Left forelimb (tissue), 1 donor: ENCODE results near the gene DDX24.

Source experiments
- DNase-seq: peaks from one replicate; pipeline ENCODE4 v3.0.0-alpha.2; 2018; ENCODE audit warnings: low spot score

The DDX24 gene, protein sequence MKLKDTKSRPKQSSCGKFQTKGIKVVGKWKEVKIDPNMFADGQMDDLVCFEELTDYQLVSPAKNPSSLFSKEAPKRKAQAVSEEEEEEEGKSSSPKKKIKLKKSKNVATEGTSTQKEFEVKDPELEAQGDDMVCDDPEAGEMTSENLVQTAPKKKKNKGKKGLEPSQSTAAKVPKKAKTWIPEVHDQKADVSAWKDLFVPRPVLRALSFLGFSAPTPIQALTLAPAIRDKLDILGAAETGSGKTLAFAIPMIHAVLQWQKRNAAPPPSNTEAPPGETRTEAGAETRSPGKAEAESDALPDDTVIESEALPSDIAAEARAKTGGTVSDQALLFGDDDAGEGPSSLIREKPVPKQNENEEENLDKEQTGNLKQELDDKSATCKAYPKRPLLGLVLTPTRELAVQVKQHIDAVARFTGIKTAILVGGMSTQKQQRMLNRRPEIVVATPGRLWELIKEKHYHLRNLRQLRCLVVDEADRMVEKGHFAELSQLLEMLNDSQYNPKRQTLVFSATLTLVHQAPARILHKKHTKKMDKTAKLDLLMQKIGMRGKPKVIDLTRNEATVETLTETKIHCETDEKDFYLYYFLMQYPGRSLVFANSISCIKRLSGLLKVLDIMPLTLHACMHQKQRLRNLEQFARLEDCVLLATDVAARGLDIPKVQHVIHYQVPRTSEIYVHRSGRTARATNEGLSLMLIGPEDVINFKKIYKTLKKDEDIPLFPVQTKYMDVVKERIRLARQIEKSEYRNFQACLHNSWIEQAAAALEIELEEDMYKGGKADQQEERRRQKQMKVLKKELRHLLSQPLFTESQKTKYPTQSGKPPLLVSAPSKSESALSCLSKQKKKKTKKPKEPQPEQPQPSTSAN

DNA sequence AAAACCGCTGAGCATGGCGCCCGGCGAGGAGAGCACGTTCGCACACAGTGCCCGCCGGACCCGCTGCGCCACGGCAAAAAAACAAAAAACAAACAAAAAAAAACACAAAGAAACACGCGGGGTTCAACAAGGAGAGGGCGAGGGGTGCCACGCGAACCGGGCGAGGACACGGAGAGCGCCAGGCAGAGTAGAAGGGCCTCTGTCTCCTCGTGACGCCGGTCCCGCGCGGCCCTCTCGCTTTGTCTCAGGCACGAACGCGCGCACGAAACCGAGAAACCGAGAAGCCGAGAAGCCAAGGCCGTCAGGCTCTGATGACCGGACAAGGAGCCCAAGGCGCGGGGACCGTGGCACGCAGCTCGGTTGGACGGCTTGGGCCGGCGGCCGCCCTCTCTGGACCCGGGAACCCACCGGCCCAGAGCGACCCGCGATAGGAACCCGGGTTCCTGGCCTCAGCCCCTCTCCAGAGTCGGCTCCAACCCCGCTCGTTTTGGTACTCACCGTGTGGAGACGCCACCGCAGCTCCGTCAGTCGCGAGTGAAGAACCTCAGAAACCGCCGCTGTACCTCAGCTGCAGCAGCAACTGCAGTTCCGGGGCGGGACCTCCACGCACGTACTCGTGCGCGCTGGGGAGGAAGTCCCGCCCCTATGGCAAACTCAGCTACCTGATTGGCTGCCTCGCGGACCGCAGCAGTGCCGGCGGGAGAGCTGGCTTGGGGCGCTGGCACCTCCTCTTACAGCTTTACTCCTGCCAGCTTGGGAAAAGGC is at the start of gene DDX24, which contains the start of gene IFI27L1:
Gene DDX24 (minus strand): TSS at position 582 of the 765 bp plus-strand sequence. CDS start 1,460 bp downstream, outside the sequence.
Gene IFI27L1 (plus strand): TSS at position 690 of the 765 bp plus-strand sequence. CDS start 15,628 bp downstream, outside the sequence.
- DNase-seq = peak; percentile 96

DNA sequence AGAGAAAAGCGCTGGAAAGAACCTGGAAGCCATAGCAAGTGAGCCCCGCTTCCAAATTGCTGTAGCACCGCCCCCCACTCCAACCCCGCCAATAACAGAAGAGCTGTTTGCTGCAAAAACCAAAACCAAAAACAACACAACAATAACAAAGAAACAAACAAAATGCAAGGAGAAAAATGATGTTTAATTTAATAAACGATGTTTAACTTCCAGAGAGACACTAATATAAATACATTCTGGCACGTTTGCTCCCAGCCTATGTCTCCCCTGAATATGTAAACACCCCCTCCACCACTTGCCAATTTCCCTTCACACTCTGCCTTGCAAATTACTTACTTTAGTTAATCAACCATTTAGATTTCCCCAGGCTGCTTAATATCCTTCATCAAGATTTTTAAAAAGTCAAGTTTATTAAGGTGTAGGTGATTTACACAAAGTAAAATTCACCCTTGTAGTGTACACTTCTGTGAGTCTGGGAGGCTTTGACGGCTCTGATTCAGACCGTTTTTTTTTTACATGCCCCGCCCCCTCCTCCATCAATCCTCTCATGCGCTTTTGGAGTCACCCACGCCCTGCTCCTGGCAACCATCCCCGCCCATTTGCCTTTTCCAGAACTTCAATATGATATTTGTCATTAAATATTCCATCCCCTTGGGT is 48.9 kb upstream of the DDX24 start:
- no peak for DNase-seq

DNA sequence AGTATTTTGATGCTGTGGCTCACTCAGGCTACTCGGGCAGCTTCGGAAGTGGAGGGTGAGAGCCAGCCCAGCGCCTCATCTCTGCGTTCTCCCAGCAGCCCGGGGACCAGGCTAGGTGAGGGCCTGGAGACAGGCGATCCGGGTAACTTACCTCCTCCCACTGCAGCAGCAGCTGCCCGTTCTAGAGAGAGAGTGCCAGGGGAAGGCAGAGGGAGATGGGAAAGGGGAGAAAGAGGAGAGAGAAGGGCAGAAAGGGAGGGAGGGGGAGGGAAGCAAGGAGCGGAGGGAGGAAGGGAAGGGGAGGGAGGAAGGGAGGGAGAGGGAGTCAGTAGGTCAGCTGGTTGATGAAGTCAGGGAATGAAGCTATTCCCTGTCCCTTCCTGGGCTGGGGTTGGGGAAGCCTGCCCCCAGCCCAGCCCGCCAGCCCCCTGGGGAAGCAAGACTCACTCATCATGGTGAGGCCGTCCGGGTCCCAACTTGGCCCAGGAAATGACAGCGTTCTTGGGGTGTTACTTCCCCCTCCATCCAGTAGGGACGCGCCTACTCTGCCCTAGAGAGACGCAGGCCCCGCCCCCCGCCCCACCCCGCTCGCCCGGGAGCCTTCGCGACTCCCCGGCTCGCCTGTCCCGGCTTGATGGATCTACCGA is 48.2 kb upstream of the DDX24 start, which contains the start of gene IFI27L2:
Gene IFI27L2 (minus strand): TSS at position 494 of the 647 bp plus-strand sequence. CDS start 40 bp downstream, at position 454.
- peak; percentile 84 for DNase-seq

DNA sequence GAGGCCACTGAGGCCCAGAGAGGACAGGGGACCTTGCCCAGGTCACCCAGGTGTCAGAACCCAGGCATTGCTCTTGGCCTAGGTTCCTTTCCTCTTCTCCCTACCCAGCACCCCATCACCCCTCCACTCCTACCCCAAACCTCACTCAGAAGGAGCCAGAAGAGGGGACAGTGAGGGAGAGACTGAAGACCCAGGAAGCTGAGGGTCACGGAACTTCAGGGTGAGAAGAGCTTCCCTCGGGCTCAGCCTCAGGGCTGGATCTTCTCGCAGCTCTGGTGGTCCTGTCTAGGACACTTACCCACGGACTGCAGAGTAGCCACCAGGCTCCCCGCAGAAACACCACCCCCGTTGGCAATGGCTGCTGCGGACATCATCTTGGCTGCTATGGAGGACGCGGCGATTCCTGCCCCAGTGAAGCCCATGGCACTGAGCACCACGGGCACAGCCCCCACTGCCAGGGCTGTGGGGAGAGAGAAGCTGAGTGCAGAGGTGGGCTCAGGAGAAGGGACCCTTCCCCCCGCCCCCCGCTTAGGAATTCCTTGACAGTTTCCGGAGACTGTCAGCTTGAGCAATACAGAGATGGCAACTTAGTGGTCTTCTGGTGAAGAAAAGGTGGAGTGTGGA is 47.3 kb upstream of the DDX24 start:
- no peak for DNase-seq

DNA sequence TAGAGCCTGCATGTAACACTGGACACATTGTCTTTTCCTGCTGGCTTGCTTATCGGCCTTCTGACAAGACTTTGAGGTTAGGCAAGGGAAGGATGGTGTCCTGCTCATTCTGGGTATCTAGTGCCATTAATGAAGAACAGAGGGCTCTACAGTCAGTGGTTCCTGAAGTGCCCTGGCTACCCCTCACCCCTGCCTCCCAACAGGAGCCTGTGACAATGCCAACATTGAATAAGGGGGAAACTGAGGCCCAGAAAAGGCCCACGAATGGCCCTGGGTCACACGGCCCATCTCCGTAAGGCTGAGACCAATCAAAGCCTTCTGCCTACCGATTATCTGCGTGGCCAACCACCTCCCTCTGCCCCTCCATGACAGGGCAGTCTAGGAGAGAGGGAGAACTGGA is 46.3 kb upstream of the DDX24 start:
- no peak for DNase-seq

DNA sequence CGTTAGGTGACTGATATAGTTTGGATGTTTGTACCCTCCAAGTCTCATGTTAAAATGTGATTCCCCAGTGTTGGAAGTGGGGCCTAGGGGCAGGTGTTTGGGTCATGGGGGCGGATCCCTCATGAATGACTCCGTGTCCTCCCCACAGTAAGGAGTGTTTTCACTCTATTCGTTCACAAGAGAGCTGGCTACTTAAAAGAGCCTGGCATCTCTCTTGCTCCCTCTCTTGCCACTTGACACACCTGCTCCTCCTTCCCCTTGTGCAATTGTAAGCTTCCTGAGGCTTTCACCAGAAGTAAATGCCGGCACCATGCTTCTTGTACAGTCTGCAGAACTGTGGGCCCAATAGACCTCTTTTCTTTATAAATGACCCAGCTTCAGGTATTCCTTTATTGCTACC is 45.8 kb upstream of the DDX24 start:
- no peak for DNase-seq

DNA sequence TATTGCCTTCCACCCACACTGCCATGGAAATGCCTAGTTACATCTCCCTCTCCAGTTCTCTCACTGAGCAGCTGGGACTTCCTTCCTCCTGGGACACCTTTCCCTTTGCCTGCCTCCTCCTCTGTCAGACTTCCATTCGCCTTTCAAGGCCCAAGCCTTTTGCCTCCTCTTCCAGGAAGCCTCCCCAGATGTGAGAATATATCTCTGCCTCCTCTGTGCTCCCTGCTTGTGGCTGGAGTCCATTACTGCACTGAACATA is 45.3 kb upstream of the DDX24 start:
- no peak for DNase-seq

DNA sequence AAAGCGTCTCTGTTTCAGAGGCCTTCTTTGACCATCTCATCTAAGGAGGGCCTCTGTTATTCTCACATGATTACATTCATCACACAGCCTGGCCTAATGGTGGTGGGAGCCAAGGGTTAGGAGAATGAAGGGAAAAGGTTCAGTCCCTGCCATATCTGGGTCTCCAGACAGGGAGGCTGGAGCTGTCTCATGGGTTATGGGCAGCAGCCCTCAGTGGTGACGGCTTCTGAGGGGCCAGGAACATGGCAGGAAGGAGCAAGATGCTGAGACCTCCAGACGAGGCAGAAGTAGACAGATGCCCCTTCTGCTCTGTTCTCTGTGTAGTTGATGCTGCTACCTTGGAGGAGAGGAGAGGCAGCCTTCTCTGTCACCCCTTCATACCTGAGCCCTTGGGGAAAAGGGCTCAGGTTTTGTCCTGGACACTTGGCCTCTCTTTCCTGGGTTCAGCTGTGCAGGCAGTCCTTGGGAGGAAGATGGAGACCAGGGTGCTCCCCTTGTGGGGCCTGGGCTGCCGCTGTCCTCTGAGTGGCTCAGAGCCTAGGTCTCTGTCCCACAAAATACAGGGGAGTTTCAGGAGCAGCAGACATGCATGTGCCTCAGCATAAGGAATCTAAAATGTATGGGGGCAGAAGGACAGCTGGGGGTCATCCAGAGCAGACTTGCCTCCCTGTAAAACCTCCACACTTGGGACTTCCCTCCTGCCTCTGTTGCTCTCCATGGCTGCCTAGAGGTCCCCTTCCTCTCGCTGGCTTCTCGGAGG is 44.8 kb upstream of the DDX24 start:
- no peak for DNase-seq

DNA sequence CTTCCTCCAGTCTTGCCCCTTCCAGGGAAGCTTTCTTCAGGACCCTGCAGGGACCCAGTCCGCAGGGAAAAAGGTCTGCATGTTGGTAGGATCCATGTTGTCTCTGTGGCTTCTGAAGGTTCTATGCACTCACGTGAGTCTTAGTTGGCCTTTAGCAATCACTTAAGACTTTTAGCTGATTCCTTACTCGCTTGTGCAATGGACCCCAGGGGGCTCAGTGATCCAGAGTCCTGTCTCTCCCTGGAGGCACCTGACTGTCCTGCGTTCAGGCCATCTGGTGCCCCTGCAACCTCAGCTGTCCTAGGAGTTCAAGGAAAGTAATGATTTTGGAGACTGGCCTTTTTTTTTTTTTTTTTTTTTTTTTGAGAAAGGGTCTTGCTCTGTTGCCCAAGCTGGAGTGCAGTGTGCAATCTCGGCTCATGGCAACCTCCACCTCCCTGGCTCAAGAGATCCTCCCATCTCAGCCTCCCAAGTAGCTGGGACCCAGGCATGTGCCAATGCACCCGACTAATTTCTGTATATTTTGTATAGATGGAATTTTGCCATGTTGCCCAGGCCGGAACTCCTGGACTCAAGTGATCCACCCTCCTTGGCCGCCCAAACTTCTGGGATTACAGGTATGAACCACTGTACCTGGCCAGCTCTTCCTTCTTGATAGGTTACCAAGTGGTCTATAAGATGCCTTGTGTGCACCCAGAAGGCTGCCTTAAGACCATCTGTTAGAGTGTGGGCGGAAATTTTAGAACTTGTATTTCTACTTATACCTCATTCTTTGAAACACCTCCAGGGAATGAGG is 43.8 kb upstream of the DDX24 start:
- DNase-seq = no peak

DNA sequence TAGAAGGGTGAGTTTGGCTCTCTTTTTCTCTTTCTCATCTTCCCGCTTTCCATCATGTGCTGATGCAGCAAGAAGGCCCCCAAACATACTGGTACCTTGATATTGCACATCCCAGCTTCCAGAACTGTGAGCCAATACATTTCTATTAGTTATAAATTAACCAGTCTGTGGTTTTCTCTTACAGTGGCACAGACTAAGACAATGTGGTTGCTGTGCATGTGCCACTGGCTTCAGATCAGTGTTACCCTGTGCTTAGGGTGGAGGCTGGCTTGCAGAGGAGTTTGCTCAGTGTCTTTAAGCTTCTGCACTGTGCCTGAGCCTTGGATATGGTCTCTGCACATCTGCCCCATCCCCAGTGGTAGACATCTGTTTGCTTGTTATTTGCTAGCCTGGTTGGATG is 42.9 kb upstream of the DDX24 start:
- DNase-seq = no peak

DNA sequence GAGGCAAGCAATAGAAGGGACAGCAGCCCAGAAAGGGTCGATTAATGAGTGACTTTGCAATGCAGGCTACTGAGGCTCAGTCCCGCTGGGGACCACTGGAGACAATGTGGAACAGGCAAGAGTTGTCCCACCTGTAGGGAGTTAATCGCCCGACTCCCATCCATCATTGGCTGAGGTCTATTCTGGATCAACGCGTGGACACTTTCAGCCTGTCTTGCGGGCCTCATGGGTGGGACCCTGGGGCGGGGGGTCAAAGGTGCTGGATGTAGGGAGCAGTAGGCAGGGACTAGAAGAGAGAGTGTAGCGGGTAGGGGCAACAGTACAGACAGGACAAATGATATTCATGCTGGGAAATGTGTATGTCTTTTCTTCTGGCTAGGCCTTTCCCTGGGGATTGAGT is 42.3 kb upstream of the DDX24 start:
- DNase-seq = no peak

DNA sequence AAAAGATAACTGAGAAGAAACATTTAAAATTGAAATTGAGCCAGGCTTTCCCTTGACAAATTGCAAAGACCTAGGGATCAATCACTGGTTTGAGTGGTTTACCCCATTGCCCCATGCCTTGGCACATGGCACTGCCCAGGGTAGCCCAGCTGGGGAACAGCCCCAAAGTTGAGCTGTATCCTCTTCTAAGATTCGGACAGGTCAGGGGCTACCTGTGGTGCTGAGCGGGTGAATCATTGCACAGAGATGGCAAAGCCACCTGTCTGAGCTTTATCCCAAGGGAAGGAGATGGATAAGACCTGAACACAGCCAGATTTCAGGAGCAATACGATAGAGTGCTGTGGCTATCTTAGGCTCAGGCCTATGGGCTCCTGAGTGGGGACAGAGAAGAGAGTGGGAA is 41.4 kb upstream of the DDX24 start:
- DNase-seq = peak; percentile 26

DNA sequence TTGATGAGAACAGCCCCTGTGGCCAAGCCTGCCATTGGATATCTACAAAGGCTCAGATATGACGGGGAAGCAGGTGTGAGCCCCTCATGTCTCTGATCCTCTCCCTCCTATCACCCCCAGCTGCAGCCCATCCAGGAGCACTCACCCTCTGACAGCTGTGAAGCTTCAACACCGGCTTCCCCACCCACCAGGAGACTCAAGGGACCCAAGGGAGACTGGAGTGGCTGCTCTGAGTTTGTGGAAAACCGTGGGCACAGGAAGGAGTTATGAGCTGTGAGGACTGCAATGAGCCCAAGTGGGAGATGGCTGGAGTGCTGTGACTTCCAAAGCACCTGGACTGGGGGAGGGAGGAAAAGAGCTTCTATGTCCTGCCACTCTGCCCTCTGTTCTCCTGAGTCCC is 40.5 kb upstream of the DDX24 start:
- peak; percentile 49 for DNase-seq

DNA sequence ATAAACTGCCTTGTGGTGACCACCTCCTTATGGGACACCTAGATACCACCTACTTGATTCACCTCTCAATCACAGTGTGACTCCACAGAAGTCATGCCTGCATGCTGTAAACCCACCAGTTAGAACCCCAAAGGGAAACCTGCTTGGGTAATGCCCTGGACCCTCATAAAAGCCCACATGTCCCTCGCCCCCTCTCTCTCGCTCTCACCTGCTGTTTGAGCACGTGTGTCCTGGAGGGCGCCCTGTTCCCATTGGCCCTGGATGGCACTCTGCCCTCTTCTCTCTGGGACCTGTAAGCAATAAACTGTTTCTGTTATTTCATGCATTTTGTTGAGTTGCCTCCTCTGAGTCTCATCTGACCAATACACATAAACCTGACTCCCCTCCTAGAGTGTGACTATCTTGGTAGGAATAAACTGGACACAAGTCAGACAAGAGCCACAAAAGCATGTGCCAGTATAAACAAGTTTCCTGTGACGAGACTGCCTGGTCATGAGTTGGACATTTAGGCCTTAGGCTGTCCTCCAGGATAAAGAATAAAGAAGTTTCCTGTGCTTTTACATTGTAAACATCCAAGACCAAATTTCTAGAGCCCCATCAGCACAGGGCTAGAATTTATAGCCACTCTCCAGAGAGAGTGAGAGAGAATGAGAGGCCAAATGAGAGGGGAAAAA is 39.8 kb upstream of the DDX24 start:
- DNase-seq = peak; percentile 30

DNA sequence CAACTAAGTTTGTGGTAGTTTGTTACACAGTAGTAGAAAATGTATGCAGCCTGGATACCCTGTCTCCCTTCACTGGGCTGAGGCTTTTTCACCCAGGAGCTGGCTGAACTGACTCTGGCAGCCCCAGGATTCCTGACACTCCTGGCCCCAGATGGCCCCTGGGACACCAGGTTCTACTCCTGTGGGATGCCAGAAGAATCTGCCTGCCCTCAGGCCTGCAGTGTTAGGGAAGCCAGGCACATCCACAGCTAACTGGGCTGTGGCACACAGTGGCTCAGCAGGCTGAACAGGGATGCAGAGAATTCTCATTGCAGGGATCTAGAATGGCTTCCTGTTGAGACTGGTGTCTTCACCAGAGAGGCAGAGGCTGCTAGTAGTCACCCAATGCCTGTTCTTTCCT is 38.1 kb upstream of the DDX24 start:
- peak; percentile 33 for DNase-seq

DNA sequence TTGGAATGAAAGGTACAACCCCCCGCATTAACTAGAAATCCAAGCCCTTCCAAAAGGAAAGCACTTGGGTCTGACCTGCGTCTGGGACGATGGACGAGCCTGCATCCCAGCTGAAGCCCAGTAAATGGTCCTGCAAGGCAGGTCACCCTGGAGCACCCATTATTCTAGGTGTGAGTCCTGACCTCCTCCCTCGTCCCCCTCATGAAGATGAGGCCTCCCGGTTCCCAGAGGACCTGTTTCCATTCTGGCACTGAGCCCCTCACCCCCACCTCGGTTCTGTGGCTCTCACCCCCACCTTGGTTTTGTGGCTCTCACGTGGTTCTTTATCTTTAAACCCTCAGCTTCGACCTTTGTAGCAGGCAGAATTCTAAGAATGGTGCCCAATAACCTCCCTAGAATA is 36.9 kb upstream of the DDX24 start:
- DNase-seq = peak; percentile 14

DNA sequence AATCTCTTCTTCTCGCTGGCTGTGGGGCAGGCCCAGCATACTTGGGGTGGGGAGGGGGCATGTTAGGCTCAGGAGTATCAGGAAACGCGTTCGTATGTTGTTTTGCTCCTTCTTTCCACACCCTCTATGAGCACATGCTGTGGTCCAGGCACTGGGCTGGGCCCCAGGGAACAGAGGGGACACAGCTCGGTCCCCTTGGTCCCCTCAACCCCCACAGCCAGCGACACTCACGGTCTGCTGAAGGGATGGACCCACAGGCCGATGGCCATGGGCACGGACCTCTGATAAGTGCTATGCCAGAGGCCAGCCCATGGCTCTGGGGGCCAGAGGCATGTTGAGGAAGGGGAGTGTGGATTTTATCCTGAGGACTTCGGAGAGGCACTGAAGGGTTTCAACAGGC is 35.7 kb upstream of the DDX24 start:
- no peak for DNase-seq

DNA sequence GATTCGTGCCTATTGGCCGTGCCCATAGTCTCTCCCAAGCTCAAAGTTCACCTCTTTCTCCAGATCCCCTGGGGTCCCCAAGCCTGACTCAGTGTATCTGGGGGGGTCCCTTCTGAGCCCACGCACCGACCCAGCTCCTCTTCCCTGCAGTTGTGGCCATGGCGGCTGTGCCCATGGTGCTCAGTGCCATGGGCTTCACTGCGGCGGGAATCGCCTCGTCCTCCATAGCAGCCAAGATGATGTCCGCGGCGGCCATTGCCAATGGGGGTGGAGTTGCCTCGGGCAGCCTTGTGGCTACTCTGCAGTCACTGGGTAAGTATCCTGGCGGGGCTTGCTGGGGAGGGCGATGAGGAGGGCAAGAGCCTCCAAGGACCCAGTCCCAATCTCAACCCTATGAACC is 34.6 kb upstream of the DDX24 start:
- peak; percentile 47 for DNase-seq
